Muscle layer of colon (tissue), 2 donors: Measurements from ENCODE around the gene KCNJ3.

Experiments
- H3K27ac ChIP-seq: one replicate; pipeline ENCODE4 v1.7.0; 2013; ENCODE audit warnings: low read depth, mild to moderate bottlenecking, low read length, moderate library complexity
- H3K27me3 ChIP-seq, 2 donors: one replicate each; pipeline ENCODE4 v1.7.0; 2013; ENCODE audit warnings: low read length in 2 of 2, mild to moderate bottlenecking in 2 of 2; ENCODE audit not compliant: insufficient read depth in 2 of 2, control insufficient read depth in 1 of 2
- H3K36me3 ChIP-seq: one replicate; pipeline ENCODE4 v1.7.0; 2013; ENCODE audit warnings: mild to moderate bottlenecking, low read length; ENCODE audit not compliant: insufficient read depth
- H3K4me1 ChIP-seq: one replicate; pipeline ENCODE4 v1.7.0; 2013; ENCODE audit warnings: mild to moderate bottlenecking, low read length; ENCODE audit not compliant: insufficient read depth
- H3K4me3 ChIP-seq, 2 donors: one replicate each; pipeline ENCODE4 v1.7.0; 2013; ENCODE audit warnings: low read length in 2 of 2, low read depth in 1 of 2, mild to moderate bottlenecking in 1 of 2, moderate library complexity in 1 of 2
- H3K9ac ChIP-seq: one replicate; pipeline ENCODE4 v1.7.0; 2013; ENCODE audit warnings: low read length
- H3K9me3 ChIP-seq: one replicate; pipeline ENCODE4 v1.7.0; 2013; ENCODE audit warnings: mild to moderate bottlenecking, low read length
- donor health status: abdominal sarcoma.
- donor health status: Adenocarcinoma of cecum.

The KCNJ3 gene

DNA sequence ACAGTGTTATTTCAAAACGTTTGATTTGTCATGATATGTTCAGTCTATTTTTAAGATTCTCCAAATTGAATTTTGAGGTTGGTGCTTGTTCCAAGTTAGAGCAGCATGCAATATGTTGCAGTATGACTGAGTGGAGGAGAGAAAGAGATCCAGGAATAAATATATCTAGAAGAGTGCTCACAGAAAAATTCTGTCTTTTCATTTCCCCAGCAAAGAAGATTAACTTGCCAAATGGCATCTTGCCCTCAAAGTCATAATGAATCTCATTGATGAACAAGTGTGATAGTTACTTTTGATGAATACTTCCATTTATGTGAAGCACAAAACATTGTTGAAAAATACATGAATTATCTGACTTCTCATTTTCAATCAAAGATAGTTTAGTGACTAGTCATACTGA lies 95.9 kb downstream of the KCNJ3 start:
- Histone ChIP-seq H3K36me3 (no peaks in the 10 kb centered on the region), H3K9ac (no peak overlapping the region), H3K27ac (no peak overlapping the region), H3K9me3 (no peaks in the 10 kb centered on the region), H3K4me1 (no peaks in the 10 kb centered on the region), H3K4me3 (no peak overlapping the region), H3K27me3 (no peaks in the 10 kb centered on the region)

DNA sequence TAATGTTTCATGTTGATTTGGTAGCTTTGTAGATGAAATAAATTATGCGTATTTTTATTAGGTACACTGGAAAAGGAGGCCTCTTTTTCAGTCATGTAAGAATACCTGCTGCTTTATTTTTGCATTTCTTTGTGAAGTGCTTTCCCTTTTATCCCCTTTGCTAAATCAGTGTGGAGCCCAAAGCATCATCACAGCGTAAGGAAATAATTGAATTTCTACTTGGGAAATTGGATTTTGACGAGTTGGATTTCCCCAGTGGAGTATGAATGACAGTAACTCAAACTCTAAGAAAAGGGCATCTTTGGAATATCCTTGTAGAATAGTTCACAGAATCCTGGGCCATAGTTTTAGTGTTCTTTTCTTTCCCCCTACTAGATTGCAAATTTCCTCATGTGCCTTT lies 97.2 kb downstream of the KCNJ3 start:
- no peaks in the 10 kb centered on the region for H3K4me1 ChIP-seq
- no peaks in the 10 kb centered on the region for H3K36me3 ChIP-seq
- no peaks in the 10 kb centered on the region for H3K27me3 ChIP-seq
- H3K9me3 ChIP-seq = no peaks in the 10 kb centered on the region
- no peak overlapping the region for H3K9ac ChIP-seq
- H3K4me3 ChIP-seq = no peak overlapping the region
- no peak overlapping the region for H3K27ac ChIP-seq

DNA sequence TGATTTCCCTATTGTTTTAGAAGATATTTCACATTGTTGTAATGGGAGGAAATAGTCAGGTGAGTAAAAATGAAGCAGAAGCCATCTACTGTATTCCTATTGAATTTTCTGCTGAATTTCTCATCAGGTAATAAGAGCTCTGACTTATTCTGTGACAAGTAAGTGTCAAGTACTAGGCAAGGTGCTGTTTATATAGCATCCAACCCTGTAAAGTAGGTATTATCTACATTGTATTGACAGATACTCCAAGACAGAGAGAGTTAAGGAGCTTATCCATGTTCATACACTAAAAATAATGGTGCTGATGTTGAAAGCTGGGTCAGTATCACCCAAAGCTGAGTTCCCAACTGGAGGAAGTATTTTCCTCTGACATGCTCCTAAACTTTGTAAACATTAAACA lies 106.0 kb downstream of the KCNJ3 start:
- no peak overlapping the region for H3K27ac ChIP-seq
- no peaks in the 10 kb centered on the region for H3K9me3 ChIP-seq
- no peaks in the 10 kb centered on the region for H3K4me1 ChIP-seq
- no peaks in the 10 kb centered on the region for H3K27me3 ChIP-seq
- no peaks in the 10 kb centered on the region for H3K36me3 ChIP-seq
- H3K9ac ChIP-seq = no peak overlapping the region
- H3K4me3 ChIP-seq = no peak overlapping the region

DNA sequence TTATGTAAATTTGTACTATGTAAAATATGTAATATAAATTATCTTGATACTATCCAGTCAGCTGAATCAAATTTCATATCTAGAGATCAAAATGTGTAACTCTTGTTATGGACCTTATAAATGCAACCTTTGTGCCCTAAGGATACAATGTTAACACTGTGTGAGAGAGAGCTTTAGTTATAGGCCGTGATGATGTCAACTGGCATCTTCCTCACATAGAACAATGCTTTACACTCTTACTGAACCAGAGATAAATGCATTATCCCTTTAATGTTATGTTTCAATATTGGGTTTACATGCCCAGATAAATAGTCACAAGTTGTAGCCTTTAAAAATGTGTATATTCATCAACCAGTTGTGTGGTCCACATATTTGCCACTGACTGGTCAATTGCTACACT lies 115.1 kb downstream of the KCNJ3 start:
- no peaks in the 10 kb centered on the region for H3K36me3 ChIP-seq
- no peak overlapping the region for H3K4me3 ChIP-seq
- H3K27ac ChIP-seq = no peak overlapping the region
- H3K9ac ChIP-seq = no peak overlapping the region
- H3K27me3 ChIP-seq = no peaks in the 10 kb centered on the region
- H3K9me3 ChIP-seq = no peaks in the 10 kb centered on the region
- H3K4me1 ChIP-seq = no peaks in the 10 kb centered on the region

DNA sequence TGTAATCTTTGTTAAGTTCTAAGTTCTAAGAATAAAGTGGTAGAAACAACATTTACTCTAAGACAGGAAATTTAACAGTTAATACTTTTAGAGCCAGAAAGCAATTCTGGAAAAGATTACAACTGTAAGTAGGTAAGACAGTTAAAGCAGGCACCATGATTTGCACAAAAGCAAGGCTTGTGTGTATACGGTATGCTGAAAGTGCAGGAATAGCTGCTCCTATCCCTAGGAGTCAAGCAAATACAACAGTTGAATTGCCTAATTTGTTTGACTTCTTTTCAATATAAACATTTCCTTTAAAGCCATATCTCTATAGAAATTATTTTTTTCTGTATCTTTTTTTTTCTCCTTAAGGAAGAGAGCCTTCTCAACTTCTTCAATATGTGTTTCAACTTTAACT lies 116.4 kb downstream of the KCNJ3 start:
- Histone ChIP-seq H3K9ac (no peak overlapping the region), H3K27me3 (no peaks in the 10 kb centered on the region), H3K4me1 (no peaks in the 10 kb centered on the region), H3K4me3 (no peak overlapping the region), H3K27ac (no peak overlapping the region), H3K9me3 (no peaks in the 10 kb centered on the region), H3K36me3 (no peaks in the 10 kb centered on the region)

DNA sequence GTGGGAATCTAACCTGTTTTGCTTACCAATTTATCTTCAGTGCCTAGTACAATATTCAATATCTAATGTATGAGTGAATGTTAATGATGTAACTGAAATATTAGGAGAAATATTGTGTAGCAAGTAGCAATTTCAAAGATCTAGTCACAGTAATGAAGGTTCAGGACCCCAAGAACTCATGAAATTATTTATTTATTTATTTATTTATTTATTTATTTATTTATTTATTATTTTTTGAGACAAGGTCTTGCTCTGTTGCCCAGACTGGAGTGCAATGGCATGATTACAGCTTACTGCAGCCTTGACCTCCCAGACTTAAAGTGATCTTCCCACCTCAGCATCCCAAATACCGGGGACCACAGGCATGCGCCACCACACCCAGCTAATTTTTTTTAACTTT lies 126.9 kb downstream of the KCNJ3 start:
- Histone ChIP-seq H3K27me3 (no peaks in the 10 kb centered on the region), H3K9ac (no peak overlapping the region), H3K36me3 (no peaks in the 10 kb centered on the region)

DNA sequence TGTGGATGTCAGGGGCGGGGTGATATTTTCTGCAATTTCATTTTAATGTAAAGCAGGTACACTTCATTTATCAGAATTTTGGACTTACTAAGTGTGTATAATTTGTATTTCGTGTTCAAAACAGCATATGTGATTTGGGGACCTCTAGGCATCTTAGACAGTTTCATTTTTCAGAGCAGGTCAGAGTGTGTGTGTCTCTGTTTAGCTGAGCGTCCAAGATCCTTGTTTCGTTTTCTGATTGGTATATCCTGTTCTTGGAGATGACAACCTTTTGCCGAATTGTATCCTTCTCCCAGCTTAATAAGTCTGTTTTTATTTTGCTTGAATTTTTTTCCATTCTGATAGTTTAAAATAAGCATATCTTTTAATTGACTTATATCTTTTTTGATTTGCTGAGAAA lies 128.3 kb downstream of the KCNJ3 start:
- no peaks in the 10 kb centered on the region for H3K27me3 ChIP-seq
- H3K9me3 ChIP-seq = no peaks in the 10 kb centered on the region
- H3K9ac ChIP-seq = no peak overlapping the region
- H3K27ac ChIP-seq = no peak overlapping the region
- no peaks in the 10 kb centered on the region for H3K36me3 ChIP-seq
- no peaks in the 10 kb centered on the region for H3K4me1 ChIP-seq
- H3K4me3 ChIP-seq = no peak overlapping the region

More for the DNA sequence above, 126.9 kb downstream of the KCNJ3 start:
- no peak overlapping the region for H3K27ac ChIP-seq
- H3K4me3 ChIP-seq = no peak overlapping the region
- no peaks in the 10 kb centered on the region for H3K4me1 ChIP-seq
- H3K9me3 ChIP-seq = no peaks in the 10 kb centered on the region

DNA sequence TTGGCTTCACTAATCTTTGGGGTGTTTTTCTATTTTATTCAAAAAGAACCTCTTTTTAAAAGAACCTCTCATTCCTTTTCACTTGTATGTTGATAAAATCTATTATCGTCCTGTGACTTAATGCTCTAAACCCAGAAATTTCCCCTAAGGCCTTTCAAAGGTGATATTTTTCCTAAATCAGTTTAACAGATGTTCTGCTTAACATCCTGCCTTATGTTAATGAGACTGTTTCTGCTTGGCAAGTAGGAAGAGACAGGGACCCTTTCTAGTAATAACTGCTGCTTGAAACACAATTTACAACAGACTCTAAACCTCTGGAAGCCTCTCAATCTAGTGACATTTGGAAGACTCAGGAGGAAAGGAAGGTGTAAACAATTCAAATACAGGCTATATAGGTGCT lies 128.8 kb downstream of the KCNJ3 start:
- no peaks in the 10 kb centered on the region for H3K9me3 ChIP-seq
- H3K9ac ChIP-seq = no peak overlapping the region
- H3K4me1 ChIP-seq = no peaks in the 10 kb centered on the region
- H3K27ac ChIP-seq = no peak overlapping the region
- H3K4me3 ChIP-seq = no peak overlapping the region
- no peaks in the 10 kb centered on the region for H3K27me3 ChIP-seq
- H3K36me3 ChIP-seq = no peaks in the 10 kb centered on the region

DNA sequence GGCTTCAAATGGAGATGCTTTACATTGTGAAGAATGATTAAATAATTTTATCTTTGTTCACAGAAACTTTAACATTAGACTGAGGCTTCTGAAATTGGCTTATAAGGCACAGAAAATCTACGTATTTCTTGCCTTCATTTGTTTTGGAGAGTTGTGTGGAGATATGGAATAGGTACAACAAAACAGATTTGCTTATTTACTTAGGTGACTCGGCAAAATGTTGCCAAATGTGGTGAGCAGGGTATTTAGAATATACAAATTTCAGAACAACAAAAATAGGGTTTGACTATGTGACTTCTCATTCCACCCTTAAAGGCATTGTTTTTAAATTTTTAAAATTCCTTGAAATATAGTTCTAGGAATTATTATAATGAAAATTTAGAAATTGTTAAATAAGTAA lies 134.2 kb downstream of the KCNJ3 start:
- Histone ChIP-seq H3K27ac (no peak overlapping the region), H3K9me3 (no peaks in the 10 kb centered on the region), H3K4me3 (no peak overlapping the region), H3K9ac (no peak overlapping the region), H3K36me3 (no peaks in the 10 kb centered on the region), H3K4me1 (no peaks in the 10 kb centered on the region), H3K27me3 (no peaks in the 10 kb centered on the region)

DNA sequence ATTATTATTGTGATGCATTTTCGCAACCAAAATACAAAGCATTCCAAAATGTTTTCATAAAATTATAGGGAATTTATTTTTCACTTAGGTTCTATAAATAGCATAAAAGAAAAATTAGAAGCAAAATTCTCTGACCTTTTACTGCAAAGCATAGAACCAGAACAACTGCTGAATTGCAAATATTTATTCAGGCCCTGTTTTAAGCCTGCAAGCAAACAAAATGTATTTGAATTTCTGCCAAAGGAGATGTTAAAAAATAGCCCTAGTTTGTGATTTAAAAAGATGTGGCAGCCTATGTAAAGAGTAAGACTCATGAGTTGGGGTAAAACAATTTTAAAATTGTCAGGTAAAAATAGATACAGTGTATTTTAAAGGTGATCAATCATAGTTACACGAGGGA lies 138.1 kb downstream of the KCNJ3 start:
- H3K9ac ChIP-seq = no peak overlapping the region
- H3K9me3 ChIP-seq = no peaks in the 10 kb centered on the region
- no peak overlapping the region for H3K27ac ChIP-seq
- no peak overlapping the region for H3K4me3 ChIP-seq
- no peaks in the 10 kb centered on the region for H3K4me1 ChIP-seq
- no peaks in the 10 kb centered on the region for H3K27me3 ChIP-seq
- no peaks in the 10 kb centered on the region for H3K36me3 ChIP-seq

DNA sequence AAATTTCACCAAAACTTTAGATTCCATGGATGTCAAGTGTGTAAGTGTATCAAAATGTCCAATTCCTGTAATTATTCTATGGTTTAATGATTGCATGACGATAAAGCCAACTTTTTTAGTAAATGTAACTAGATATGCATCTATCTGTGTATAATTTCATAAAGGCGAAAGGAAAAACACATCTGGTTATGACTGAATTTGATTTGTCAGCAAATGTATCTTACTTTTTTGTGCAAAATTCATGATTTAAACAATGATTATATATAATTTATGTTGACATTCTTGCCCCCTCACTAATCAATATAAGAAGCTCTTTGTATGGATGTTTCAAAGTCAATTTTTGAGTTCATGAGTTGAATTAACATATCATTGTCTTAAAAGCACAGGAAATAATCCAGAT lies 138.5 kb downstream of the KCNJ3 start:
- Histone ChIP-seq H3K27ac (no peak overlapping the region), H3K27me3 (no peaks in the 10 kb centered on the region), H3K4me3 (no peak overlapping the region), H3K9ac (no peak overlapping the region), H3K9me3 (no peaks in the 10 kb centered on the region), H3K36me3 (no peaks in the 10 kb centered on the region), H3K4me1 (no peaks in the 10 kb centered on the region)

DNA sequence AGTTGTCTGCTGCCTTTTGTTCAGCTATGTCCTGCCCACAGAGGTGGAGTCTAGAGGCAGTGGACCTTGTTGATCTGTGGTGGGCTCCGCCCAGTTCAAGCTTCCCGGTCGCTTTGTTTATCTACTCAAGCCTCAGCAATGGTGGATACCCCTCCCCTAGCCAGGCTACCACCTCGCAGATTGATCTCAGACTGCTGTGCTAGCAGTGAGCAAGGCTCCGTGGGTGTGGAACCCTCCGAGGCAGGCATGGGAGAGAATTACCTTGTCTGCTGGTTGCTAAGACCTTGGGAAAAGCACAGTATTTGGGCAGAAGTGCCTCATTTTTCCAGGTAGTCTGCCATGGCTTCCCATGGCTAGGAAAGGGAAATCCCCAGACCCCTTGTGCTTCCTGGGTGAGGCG lies 146.0 kb downstream of the KCNJ3 start:
- H3K36me3 ChIP-seq = no peaks in the 10 kb centered on the region
- no peaks in the 10 kb centered on the region for H3K27me3 ChIP-seq
- H3K9me3 ChIP-seq = no peaks in the 10 kb centered on the region
- H3K4me3 ChIP-seq = no peak overlapping the region
- H3K9ac ChIP-seq = no peak overlapping the region
- H3K4me1 ChIP-seq = no peaks in the 10 kb centered on the region
- H3K27ac ChIP-seq = no peak overlapping the region
